OCI-LY1 (cell line): Measurements from ENCODE around the gene TSEN15.

Experiments
- H2AFZ ChIP-seq: fragments of 200-600 bp; sonication (generic), shearing (Covaris generic); 2 replicates; pipeline ENCODE4 v1.6.0; 2014; ENCODE audit warnings: antibody characterized with exemption, mild to moderate bottlenecking, low read length
- H3F3A ChIP-seq: fragments of 200-600 bp; sonication (generic), shearing (Covaris generic); 2 replicates; pipeline ENCODE4 v1.6.0; 2014; ENCODE audit warnings: mild to moderate bottlenecking, antibody characterized with exemption, low read length, moderate library complexity; ENCODE audit not compliant: insufficient read depth
- H3K27ac ChIP-seq: fragments of 200-600 bp; sonication (generic); 2 replicates; pipeline ENCODE4 v1.5.1; 2014; ENCODE audit warnings: low read length, mixed run types, mild to moderate bottlenecking, low read depth; ENCODE audit not compliant: poor library complexity, severe bottlenecking
- H3K27me3 ChIP-seq: fragments of 200-600 bp; sonication (generic); 2 replicates; pipeline ENCODE4 v1.6.0; 2014; ENCODE audit warnings: antibody characterized with exemption, mild to moderate bottlenecking, low read length, moderate library complexity; ENCODE audit not compliant: insufficient read depth
- H3K36me3 ChIP-seq: fragments of 200-600 bp; sonication (generic); 2 replicates; pipeline ENCODE4 v1.6.1; 2014; ENCODE audit warnings: mild to moderate bottlenecking, antibody characterized with exemption, low read length, moderate library complexity, mixed read lengths; ENCODE audit not compliant: insufficient read depth
- H3K4me1 ChIP-seq: fragments of 200-600 bp; sonication (generic); 2 replicates; pipeline ENCODE4 v1.5.1; 2014; ENCODE audit warnings: mild to moderate bottlenecking, low read length, moderate library complexity; ENCODE audit not compliant: insufficient read depth, severe bottlenecking
- H3K4me2 ChIP-seq: fragments of 200-600 bp; sonication (generic), shearing (Covaris generic); 2 replicates; pipeline ENCODE4 v1.6.1; 2014; ENCODE audit warnings: low read length
- H3K4me3 ChIP-seq: fragments of 200-600 bp; sonication (generic); 2 replicates; pipeline ENCODE4 v1.5.1; 2014; ENCODE audit warnings: low read length, low read depth, mild to moderate bottlenecking, mixed read lengths; ENCODE audit not compliant: poor library complexity, severe bottlenecking
- H3K79me2 ChIP-seq: fragments of 200-600 bp; shearing (Covaris generic); 2 replicates; pipeline ENCODE4 v1.6.1; 2016; ENCODE audit warnings: mixed run types, low read length, mixed read lengths; ENCODE audit not compliant: insufficient read depth
- H3K9ac ChIP-seq: fragments of 200-600 bp; sonication (generic), shearing (Covaris generic); 2 replicates; pipeline ENCODE4 v1.6.1; 2014; ENCODE audit warnings: mild to moderate bottlenecking, low read length, mixed read lengths
- H3K9me2 ChIP-seq: fragments of 200-600 bp; sonication (generic), shearing (Covaris generic); 2 replicates; pipeline ENCODE4 v1.6.1; 2014; ENCODE audit warnings: low read depth, mild to moderate bottlenecking, low read length, mixed read lengths
- H3K9me3 ChIP-seq: fragments of 200-600 bp; shearing (Covaris generic); 2 replicates; pipeline ENCODE4 v1.6.1; 2014; ENCODE audit warnings: low read length, mixed read lengths
- H4K20me1 ChIP-seq: fragments of 200-600 bp; sonication (generic), shearing (Covaris generic); 2 replicates; pipeline ENCODE4 v1.6.0; 2016; ENCODE audit warnings: mild to moderate bottlenecking, low read length; ENCODE audit not compliant: insufficient read depth
- CTCF ChIP-seq: fragments of 200-600 bp; sonication (generic), shearing (Covaris generic); IDR thresholded peaks from 2 replicates; pipeline ENCODE4 v1.5.1; 2017; ENCODE audit warnings: mild to moderate bottlenecking, antibody characterized with exemption, low read length, moderate library complexity, mixed read lengths
- EZH2 ChIP-seq: fragments of 200-600 bp; sonication (generic), shearing (Covaris generic); IDR thresholded peaks from 2 replicates; pipeline ENCODE4 v1.8.0; 2017; ENCODE audit warnings: borderline replicate concordance, mixed run types, mild to moderate bottlenecking, antibody characterized with exemption, low read length, moderate library complexity, mixed read lengths

The TSEN15 gene

DNA sequence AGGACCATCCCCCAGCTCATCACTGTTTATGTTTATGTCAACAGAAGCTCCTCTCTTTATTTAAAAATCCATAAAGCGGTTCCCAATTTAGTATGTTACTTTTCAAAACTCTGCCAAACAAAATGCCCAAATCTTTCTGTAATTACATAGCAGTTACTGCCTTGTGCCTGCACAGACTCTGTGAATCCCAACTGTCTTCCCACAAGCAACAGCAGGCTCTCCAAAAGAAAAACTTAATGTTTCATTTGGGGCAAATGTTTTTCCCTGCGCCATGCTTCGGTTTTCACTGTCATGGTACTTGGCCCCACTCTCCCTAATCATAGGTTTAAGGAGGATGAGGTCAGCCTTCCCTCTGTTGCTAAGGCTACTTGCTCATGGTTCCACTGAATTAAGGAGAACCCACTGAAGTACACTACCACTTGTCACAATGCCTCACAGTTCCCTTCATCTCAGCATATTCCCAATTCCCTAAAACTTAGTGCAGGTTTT is 18.6 kb upstream of the TSEN15 start:
- Histone ChIP-seq H3K27me3 (no peaks in the 10 kb centered on the region), H3K9ac (no peak overlapping the region), H3K4me3 (no peak overlapping the region), H3K79me2 (no peaks in the 10 kb centered on the region), H3K9me3 (no peaks in the 10 kb centered on the region), H4K20me1 (no peaks in the 10 kb centered on the region), H3K9me2 (no peaks in the 10 kb centered on the region), H3K27ac (no peak overlapping the region), H3K4me2 (no peak overlapping the region), H3K36me3 (no peaks in the 10 kb centered on the region), H3F3A (no peaks in the 10 kb centered on the region), H3K4me1 (no peaks in the 10 kb centered on the region), H2AFZ (no peak overlapping the region)
- no peak for TF ChIP-seq CTCF
- no peak for TF ChIP-seq EZH2

GRCh38 chr1:184033711-184034167 is 17.8 kb upstream of the TSEN15 start:
- H3K4me2 ChIP-seq: no peak overlapping the region
- no peak for TF ChIP-seq CTCF
- TF ChIP-seq EZH2: no peak
- H3K79me2 ChIP-seq: no peaks in the 10 kb centered on the region
- no peak overlapping the region for H2AFZ ChIP-seq
- H3K4me3 ChIP-seq: no peak overlapping the region
- no peaks in the 10 kb centered on the region for H3F3A ChIP-seq
- no peaks in the 10 kb centered on the region for H3K9me3 ChIP-seq
- no peaks in the 10 kb centered on the region for H3K36me3 ChIP-seq
- H3K27me3 ChIP-seq: no peaks in the 10 kb centered on the region
- H4K20me1 ChIP-seq: no peaks in the 10 kb centered on the region
- no peaks in the 10 kb centered on the region for H3K9me2 ChIP-seq
- H3K4me1 ChIP-seq: no peaks in the 10 kb centered on the region
- H3K27ac ChIP-seq: no peak overlapping the region
- H3K9ac ChIP-seq: no peak overlapping the region

DNA sequence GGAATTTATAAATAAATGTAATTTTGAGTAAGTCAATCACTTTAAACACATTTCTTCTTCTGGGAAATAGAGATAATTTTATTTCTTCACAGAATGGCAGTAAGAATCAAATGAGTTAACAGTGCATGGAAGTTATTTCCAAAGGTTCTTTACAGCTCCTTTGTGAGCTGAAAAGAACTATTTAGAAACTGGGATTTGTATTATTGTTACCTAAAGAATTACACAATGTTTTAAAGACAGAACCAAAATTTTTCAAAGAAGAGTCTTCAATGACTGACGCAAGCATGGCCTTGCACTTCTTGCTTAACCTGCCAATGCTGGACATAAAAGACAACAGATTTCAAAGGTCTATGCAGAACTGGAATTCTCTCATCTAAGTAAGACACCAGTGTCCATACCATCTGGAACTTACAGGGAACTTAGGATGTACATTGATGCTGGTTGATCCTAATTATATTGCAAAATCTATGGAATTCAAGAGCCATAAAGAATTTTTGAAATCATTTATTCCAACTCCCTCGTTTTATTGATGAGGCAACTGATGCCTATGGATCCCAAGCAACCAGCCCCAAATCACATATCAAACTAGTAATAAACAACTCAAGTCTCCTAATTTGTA is 16.7 kb upstream of the TSEN15 start:
- Histone ChIP-seq H3K27me3 (no peaks in the 10 kb centered on the region), H3K9ac (no peak overlapping the region), H3K79me2 (no peaks in the 10 kb centered on the region)

More for the DNA sequence above, 16.7 kb upstream of the TSEN15 start:
- Histone ChIP-seq H3K27ac (no peak overlapping the region), H3K4me2 (no peak overlapping the region), H3K9me3 (no peaks in the 10 kb centered on the region), H3K9me2 (no peaks in the 10 kb centered on the region), H2AFZ (no peak overlapping the region), H3K4me1 (no peaks in the 10 kb centered on the region), H3F3A (no peaks in the 10 kb centered on the region), H3K4me3 (no peak overlapping the region), H4K20me1 (no peaks in the 10 kb centered on the region), H3K36me3 (no peaks in the 10 kb centered on the region)
- no peak for TF ChIP-seq EZH2
- TF ChIP-seq CTCF: no peak
